GM12801 (cell line): ENCODE measurements around the gene GRHL1.

Experiments
- CTCF ChIP-seq: IDR thresholded peaks from one replicate; pipeline ENCODE4 v1.5.1; 2011; ENCODE audit warnings: control low read depth; ENCODE audit not compliant: insufficient read length; ENCODE audit errors: extremely low read depth

GRHL1 gene

DNA sequence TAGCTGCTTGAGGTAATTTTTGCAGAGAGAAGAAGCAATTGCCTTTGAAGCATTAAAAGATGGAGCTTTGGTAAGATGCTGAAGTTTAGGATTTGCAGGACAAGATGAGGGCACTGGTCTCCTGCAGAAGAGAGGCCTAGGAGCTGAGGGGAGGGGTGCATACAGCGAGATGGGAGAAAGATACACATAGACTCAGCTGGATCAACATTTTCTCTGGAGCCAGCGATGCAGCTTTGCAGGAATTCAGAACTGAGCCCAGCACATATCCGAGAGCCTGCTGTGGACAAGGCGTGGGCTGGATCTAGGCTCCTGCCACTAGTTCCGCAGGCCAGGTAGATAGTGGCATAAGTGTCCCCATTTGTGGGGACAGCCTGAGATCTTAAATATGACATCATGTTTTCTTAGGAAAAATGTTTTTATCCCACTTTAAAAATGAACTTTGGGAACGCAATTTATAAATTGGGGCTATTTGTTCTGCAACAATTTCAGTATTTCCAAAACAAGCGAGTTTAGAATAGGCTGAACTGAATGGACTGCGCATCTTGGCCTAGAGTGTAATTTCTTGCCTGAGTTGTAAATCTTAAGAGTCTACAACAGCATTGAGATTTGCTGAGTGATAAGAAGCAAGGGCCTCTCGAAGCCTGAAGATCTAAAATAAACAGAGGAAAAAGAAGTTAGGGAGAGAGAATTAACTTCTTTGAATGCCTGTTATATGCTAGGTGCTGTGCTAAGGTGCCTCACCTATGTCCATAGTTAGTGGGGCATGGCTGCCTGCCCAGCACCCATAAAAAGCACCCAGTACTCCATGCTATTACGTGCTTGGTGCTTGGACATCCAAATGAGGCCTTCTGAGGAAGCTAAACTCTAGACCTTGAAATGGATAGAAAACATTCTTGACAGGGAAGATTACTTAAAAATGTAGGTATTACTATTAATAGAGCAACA, 17.3 kb downstream of the GRHL1 start:
- TF ChIP-seq CTCF, result no peak

DNA sequence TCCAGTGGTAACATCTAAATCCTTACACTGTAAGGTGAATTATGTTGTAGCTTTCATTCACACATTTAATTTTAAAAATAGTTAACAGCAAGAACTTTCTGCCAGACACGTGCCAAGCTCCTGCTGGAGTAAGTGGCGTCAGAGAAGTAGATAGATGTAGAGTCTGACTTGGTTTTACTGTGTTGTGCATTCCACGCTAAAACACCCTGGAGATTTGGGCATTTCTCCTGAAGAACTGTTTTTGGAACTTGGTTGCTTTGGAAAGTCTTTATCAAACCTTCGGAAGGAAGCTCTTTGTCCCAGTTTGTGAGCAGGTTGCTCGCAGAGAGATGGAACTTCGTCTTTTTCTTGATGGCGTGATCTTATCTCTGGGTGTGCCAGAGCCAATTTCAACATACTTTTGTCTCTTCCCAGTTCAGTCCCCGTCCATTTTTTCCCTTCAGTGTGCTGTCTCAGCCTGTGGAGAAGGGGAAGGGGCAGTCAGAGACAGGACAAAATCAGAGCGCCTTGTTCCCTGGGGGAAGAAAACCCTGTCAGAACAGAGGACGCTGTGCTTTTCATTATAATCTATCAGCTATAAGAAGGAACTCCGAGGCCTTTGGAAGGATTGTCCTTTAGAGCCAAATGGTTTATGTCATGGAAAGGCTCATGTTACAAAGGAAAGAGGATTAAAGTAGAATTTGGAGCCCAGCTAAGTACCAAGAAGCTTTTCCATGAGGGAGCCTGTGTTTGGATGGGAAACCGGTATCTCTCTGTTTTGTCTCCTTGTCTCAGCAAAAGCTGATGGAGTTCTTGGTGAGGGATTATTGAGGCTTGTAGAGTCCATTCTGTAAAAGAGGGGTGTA, 18.9 kb downstream of the GRHL1 start:
- TF ChIP-seq CTCF, result no peak

- TF ChIP-seq CTCF, result no peak
Observed at GRCh38 chr2:9971105-9971818, 19.8 kb downstream of the GRHL1 start.

DNA sequence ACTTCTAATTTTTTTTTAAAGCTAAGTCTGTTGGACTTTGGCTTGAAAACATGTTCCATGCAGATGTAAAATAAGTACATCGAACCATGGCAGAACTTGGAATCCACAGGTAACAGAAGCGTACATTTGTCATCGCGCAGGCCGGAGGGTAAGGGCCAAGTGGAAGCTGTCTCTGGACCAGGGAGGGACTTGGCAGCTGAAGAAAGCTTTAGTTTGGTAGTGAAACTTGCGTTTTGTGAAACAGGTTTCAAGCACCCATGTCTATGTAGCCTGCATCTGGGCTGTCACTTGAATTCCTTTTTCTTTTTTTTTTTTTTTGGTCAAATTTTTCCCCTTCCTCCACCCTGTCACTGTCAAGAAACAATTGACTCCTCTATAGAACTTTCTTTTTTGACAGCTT, 20.4 kb downstream of the GRHL1 start:
- TF ChIP-seq CTCF, result no peak

DNA sequence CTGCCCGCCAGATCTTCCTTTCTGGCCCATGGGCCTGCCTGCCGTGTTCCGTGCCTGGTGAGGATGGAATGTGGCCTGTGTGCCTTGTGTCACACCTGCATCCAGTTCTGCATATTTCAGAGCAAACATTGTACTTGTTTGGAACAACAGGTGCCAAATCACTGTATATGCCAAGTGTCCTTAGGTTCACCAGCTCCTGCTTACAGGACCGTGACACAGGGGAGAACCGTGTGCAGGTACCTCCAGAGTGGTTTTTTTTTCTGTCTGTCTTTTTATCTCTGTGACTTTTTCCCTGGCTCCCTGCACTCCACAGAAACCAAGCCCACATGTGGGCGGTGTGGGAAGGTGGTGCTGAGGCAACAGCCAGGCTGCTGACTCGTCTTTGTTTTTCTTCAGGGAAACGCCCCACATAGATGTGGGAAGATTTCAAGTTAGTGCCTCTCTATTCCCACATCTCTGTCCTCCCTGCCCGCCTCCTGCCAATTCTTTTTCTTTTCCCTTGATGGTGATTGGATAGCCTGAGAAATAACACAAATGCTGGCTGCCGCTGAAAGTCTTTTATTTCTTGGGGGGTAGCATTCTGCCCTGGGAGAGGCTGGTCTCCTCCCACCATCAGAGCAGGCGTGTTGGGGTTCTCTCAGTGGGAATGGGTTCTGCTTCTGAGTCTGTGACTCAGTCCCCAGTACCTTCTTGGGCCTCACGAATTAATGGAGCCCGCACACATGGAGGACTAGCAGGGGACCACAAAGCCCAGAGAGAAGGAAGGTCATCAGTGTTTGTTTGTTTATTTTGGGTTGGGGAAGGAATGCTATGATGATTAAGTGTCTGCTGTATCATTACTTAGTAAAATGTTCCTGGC, 21.4 kb downstream of the GRHL1 start:
- no peak for TF ChIP-seq CTCF

DNA sequence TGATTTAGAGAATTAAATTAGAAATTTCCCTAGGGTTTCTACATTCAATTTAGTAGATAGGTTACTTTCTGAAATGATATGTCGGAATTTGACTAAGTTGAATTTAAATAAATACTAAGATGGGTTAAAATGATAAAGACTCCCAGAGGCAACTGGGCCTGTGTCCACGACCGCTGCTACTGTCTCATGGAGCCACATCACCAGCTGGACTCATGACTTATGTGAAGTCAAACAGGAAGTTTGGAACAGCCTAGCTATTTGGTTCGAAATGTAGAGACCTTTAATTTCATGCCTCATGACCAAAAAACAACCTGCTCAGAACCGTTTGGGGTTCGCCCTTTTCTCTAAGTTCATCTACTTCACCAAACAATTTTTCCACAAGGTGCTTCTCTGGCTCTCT, 22.2 kb downstream of the GRHL1 start:
- no peak for TF ChIP-seq CTCF
